Mucosa of gallbladder (tissue), 1 donor: ENCODE data around the gene MECP2. TPM values are rescaled to one million over a fixed set of nuclear protein-coding genes. Genes with fewer than 3 reads are reported as not detected.
A peak's percentile ranks its signal among the peaks of the same experiment; 100 is the strongest.
"Not testable (repeated sequence)": the region's sequence is repeated elsewhere in the genome, so short reads cannot be mapped to it uniquely, and the experiment has no call there.

ENCODE experiments used
- DNase-seq: peaks from one replicate; pipeline ENCODE4 v3.0.0-alpha.2; 2020; ENCODE audit warnings: low spot score
- total RNA-seq: library from RNA; stranded (reverse); gene quantifications from one replicate; pipeline ENCODE4 v1.2.1, GENCODE V29; 2021
- donor health status: DM: no; HTN: no; CAD: no.

Gene MECP2
- 64.9 TPM for total RNA-seq

DNA sequence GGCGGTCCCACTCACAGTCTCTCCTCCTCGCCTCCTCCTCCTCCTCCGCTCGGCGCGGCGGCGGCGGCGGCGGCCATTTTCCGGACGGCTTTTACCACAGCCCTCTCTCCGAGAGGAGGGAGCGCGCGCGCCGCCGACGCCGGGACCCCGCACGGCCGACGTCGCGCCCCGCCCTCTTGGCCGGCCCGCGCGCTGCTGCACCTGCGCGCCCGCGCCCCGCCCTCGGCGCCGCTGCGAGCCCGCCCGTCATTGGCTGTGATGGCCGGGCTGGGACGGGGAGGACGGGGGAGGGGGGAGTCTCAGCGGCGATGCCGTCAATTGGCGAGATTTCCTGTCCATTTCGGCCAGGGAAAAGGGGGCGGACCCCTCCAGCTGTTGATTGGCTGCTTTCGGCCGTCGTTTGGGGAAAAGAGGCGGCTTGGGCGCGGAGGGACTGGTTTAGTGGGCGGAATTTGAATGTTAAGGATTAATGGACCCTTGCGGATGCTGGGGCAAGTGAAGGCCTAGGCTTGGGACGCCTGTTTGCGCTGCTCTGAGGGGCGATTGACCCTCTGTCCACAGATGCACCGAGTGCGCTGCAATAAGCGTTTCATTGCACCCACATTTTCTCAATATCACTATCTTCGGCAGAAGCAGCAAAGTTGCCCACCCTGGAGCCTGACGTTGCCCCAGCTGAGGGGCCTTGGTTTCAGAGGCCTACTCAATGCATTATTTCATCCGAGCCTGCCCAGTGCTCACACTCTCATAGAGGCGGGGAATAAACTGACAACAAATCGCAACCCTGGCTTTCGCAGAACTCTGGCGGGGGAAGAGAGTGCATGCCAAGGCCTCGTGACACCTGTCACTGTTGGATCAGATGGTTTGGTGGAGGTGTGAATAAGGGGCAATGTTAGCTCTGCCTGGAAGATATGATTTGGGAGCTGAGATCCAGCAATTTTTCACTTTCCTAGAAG lies at the start of gene MECP2:
Gene MECP2, minus strand, starts transcription at position 129 of the 953 bp plus-strand sequence.
- peak; percentile 92 for DNase-seq

DNA sequence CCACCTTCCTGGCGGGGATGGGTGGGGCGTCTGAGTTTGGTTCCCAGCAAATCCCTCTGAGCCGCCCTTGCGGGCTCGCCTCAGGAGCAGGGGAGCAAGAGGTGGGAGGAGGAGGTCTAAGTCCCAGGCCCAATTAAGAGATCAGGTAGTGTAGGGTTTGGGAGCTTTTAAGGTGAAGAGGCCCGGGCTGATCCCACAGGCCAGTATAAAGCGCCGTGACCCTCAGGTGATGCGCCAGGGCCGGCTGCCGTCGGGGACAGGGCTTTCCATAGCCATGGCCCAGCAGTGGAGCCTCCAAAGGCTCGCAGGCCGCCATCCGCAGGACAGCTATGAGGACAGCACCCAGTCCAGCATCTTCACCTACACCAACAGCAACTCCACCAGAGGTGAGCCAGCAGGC lies 46.5 kb upstream of the MECP2 start, which contains the start of gene OPN1LW:
Gene OPN1LW, plus strand, starts transcription at position 234 of the 400 bp plus-strand sequence. Its CDS starts 41 bp downstream, at position 275.
- not testable (repeated sequence) for DNase-seq

DNA sequence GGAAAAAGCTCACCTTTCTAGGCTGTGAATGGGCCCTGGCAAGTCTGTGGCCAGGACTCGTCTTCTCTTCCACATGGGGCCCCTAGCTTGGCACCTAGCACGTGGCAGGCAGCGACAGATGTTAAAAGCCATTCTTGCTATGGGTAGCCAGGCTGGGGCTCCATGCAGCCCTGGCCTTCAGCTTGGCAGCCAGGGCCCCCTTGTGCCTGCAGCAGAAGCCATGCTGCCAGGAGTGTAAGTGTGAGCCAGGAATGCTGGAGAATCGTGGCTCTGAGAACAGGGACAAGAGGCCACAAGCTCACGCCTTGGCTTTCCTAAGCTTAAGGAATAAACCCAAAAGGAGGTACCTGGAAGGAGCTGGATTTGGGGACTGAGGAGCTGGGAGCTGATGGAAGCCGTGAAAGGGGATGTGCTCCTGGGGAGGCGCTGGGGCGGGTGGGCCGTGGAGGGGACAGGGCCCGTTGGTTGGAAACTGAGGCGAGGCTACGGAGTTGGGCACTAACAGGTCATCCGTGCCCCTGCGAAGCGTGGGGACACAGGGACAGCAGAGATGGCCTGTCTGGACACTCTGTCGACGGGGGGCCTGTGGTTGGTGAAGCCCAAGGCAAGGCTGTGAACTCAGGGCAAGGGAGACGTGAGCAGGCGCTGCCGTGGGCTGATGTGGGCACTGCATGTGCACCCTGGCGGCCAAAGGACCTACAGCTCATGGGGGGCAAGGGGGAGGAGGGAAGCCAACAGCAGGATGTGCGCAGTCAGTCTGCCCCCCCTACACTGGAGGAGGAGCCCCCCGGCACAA lies 45.6 kb upstream of the MECP2 start:
- DNase-seq: no peak

DNA sequence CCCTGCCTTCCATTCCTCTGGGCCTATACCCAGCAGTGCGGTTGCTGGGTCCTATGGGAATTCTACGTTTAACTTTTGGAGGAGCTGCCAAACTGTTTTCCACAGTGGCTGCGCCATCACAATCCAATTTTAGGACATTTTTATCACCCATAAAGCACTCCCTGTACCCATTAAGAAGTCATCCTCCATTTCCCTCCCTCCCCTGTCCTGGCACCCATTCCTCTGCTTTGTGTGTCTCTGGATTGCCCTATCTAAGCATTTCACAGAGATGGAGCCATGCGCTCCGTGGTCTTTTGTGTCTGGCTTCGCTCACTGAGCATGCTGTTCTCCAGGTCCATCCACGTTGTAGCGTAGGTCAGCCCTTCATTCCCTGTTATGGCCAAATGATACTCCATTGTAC lies 44.9 kb upstream of the MECP2 start:
- no peak for DNase-seq

DNA sequence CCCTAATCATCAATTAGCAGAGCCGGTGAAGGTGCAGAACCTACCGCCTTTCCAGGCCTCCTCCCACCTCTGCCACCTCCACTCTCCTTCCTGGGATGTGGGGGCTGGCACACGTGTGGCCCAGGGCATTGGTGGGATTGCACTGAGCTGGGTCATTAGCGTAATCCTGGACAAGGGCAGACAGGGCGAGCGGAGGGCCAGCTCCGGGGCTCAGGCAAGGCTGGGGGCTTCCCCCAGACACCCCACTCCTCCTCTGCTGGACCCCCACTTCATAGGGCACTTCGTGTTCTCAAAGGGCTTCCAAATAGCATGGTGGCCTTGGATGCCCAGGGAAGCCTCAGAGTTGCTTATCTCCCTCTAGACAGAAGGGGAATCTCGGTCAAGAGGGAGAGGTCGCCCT lies 43.2 kb upstream of the MECP2 start:
- DNase-seq: no peak

DNA sequence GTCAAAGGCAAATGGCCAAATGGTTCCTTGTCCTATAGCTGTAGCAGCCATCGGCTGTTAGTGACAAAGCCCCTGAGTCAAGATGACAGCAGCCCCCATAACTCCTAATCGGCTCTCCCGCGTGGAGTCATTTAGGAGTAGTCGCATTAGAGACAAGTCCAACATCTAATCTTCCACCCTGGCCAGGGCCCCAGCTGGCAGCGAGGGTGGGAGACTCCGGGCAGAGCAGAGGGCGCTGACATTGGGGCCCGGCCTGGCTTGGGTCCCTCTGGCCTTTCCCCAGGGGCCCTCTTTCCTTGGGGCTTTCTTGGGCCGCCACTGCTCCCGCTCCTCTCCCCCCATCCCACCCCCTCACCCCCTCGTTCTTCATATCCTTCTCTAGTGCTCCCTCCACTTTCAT lies 42.7 kb upstream of the MECP2 start:
- no peak for DNase-seq

DNA sequence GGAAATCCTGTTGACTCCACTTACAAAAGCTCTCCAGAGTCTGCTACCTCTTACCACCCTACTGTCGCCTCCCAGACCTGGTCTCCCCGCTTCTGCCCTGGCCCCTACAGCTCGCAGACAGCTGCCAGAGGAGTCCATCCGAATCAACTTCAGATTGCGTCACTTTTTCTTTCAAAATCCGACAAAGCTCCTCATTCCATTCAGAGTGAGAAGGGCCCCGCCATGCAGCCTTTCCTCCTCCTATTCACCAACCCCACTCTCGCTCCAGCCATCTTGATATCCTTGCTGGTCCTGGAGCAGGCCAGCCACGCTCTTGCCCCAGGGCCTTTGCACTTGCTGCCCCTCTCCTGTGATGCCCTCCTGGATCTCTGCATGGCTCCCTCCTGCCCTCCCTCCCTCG lies 41.3 kb upstream of the MECP2 start:
- DNase-seq: no peak

DNA sequence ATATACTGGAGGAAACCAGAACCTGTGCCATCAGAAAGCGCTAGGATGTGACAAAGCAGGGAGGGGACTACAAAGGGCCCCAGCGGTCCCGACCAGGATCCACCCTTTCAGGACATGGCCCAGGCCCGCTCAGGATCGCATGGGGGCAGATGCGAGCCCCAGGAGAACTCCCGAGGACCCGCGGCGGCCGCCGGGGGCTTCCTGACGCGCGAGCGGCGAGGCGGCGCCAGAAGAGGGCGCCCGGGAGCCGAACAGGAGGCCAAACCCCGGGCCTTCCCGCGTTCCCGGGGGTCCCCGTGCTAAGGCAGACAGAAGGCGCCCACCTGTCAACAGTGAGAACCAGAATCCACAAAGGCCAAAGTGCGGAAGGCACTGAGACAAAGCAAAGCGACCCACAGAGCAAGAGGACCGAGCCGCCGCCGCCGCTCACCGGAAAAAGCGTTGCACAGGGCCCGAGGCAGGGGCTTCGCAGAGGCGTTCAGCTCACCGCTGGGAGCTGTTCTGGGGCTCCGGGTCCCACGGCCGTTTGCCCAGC lies 39.2 kb upstream of the MECP2 start:
- peak; percentile 47 for DNase-seq

DNA sequence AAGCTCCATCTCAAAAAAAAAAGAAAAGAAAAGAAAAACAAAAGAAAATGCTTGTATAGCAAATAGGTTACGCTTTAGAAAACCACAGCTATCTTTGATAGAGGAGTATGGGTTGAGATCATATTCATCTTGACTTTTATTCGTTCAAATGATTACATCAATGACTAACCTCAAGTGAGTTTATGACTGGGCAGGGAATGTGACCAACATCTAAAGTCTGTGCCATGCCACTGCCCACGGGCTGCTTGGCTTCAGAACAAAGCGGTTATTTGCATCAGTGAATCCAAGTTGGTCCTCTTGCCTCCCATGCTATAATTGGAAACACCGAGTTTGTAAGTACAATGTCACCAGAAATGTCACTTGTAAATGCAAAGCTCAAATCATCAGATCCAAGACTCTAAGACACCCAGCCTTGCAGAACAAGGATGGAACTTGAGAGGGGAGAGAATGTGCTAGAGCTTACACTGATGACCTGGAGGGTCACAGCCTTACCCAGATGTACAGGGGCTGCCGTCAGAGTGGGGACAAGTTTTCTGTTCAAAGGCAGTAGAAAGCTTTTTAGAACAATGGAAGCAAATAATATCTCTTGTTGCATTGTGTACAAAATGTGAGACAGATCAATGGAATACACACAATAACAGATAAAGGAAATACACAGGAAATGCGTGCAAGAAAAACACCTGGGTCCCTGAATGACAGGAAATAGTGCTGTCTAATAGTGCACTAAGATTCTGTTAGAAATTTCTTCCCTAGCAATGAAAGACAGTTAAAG lies 38.1 kb upstream of the MECP2 start:
- DNase-seq: no peak

DNA sequence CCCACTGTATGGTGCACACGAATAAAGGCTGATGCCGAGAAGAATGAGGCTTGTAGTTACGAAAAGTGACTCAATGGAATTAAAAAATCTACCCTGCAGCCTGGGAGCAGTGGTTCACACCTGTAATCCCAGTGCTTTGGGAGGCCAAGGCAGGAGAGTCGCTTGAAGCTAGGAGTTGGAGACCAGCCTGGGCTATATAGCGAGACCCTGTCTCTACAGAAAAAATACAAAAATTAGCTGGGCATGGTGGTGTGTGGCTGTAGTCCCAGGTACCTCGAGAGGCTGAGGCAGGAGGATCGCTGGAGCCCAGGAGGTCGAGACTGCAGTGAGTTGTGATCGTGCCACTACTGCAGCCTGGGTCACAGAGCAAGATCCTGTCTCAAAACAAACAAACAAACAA lies 34.8 kb upstream of the MECP2 start:
- no peak for DNase-seq

DNA sequence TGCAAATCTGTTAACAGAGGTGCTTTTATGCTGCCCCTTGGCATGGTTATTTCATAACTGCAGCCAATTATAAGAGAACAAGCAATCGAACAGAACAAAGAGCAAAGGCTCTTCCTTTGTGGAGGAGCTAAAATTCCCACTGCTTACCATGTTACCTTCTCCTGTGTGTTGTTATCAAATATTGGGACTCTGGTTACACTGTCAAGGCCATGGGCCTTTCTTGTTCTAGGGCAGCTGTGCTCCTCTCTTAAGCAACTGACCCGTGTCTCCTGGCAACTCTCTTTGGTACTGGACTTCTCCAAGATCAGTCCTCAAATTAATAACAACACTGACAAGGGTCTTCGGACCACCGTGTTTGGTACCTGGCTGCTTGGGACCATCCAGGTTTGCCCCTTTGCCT lies 34.4 kb upstream of the MECP2 start:
- DNase-seq: no peak

DNA sequence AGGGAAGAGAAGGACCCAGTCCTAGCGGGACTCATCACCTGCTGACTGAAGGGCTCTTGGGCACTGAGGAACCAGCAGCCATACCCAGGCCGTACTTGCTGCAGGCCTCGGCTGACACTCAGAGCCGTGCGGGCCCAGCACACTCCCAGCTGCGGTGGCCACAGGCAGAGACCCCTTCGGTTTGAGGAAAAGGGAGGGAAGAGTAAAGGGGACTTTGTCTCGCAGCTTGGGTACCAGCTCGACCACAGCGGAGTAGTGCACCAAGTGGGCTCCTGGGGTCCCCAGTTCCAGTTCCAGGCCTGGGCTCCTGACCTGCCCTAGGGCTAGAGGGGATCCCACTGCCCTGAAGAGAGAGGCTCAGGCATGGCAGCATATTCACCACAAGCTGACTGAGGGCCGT lies 28.6 kb upstream of the MECP2 start:
- DNase-seq: no peak

DNA sequence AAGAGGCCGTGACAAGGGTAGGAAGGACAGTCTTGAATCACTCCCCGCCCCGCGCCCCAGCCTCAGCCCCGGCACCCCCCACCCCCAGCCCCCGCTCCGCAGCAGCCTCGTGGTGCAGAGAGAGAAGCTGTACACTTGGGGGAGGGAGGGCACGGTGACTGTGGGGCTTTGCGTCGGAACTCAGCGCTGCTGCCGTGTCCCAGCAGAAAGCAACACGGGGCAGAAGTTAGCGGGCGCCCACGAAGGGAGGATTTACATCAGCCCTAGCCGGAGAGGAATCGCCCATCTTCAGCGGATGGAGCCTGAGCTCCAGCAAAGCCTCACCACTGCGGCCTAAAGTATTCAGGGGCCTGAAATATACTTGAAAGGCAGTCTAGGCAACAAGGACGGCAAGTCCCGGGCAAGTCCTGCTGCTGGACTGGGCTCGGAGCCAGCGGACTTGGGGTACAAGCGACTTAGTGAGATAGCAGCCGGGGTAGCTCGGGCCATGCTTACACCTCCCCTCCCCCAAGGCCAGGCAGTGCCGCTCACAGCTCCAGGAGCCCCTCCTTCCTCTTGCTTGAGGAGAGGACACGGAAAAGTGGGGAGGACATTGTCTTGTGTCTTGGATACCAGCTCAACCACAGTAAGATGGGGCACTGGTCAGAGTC lies 28.0 kb upstream of the MECP2 start:
- no peak for DNase-seq

DNA sequence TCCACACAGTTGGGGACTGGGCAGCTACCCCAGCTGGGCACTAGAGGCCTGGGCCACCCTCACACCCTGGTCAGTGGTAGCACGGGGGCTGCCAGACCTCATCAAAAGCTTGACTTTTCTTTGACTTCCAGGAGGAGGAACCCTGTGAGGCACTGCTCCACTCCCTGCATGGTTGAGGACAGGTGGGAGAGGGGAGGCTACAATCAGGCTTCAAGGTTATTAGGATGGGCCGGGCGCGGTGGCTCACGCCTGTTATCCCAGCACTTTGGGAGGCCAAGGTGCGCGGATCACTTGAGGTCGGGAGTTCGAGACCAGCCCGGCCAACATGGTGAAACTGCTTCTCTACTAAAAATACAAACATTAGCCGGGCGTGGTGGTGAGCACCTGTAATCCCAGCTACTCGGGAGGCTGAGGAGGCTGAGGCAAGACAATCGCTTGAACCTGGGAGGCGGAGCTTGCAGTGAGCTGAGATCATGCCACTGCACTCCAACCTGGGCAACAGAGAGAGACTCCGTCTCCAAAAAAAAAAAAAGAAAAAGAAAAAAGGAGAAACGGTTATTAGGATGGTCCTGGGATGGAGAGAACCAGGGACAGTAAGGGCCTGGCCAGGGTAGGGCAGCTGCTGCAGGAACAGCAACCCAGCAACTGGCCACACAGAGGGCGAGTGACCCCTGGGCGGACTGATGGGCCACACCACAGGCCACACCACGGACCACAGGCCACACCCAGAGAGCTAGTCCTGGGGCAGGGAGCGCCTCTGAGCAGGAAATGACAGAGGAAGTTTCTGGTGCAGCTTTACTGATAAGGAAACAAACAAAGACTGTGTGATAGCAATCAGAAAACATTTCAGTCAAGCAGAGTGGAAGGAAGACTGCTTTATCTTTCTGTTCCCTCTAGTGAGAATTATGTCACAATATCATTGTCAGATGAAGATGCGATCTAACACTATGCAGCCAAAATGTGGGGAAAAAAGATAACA lies 26.0 kb upstream of the MECP2 start:
- peak; percentile 58 for DNase-seq

DNA sequence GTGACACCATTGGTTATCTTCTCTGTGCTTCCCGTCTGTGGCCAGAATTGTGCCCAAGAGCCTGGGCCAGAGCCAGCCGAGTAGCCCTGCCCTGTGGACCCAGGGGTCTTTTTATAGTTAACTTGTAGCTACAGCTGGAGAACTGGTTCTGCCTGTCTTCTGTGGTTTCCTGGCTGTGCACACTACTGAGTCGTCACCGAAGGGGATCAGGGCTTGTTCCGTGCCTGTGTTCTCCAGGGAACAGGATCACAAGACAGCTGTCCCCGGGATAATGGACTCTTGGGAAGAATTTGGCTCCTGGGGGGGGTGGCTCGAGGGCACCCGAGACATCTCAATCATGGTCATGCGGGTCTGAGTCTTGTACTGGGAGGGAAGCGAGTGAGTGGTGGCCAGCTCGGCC lies 24.4 kb upstream of the MECP2 start:
- DNase-seq: peak; percentile 60

DNA sequence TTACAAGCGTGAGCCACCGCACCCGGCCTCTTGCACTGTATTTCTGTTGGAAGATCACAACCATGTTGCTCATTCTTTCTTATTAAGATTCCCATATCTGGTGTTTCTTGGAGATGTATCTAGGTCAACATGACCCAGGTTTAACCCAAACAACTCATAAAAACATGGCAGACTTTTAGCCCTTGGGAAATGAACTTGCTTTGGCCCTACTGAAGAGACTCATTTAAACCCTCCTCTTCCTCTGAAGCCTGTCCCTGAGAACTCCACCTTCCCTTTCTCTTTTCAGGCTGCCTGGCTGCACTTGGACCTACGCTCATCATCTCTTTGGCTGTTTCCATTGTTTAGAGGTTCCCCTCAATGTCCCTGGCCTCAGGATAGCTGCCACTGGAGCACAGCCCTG lies 23.7 kb upstream of the MECP2 start:
- no peak for DNase-seq

DNA sequence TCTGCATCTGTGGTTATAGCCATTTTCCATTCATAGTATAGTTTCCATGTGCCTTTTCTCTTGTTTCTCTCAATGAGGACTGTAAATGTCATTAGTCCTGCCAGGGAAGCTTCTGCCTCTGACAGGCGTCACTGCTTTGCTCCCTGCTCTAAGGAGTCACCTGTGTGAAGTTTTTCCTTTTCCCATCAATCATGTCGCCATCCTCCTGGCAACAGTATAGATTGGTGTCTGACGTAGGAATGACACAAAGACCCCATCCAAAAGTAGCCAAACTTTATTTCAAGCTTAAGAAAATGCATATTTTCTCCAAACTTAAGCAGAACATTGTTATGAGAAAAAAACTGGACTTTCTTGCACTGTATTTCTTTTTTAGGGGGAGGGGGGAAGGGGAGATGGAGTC lies 23.1 kb upstream of the MECP2 start:
- no peak for DNase-seq

DNA sequence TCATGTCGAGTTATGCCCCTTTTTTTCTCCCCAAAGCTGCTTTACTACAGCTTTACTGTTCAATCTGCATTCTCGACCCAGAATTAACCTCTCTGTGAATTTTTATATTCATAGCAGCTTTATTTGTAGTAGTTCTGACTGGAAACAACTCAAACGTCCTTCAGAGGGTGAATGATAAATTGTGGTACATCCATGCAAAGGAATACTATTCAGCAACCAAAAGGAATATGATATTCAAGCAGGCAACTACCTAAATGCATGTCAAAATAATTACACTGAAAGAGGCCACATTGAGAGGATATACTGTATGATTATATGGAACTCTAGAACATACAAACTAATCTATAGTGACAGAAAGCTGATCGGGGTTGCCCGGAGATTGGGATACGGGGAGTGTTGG lies 20.0 kb upstream of the MECP2 start:
- DNase-seq: no peak

DNA sequence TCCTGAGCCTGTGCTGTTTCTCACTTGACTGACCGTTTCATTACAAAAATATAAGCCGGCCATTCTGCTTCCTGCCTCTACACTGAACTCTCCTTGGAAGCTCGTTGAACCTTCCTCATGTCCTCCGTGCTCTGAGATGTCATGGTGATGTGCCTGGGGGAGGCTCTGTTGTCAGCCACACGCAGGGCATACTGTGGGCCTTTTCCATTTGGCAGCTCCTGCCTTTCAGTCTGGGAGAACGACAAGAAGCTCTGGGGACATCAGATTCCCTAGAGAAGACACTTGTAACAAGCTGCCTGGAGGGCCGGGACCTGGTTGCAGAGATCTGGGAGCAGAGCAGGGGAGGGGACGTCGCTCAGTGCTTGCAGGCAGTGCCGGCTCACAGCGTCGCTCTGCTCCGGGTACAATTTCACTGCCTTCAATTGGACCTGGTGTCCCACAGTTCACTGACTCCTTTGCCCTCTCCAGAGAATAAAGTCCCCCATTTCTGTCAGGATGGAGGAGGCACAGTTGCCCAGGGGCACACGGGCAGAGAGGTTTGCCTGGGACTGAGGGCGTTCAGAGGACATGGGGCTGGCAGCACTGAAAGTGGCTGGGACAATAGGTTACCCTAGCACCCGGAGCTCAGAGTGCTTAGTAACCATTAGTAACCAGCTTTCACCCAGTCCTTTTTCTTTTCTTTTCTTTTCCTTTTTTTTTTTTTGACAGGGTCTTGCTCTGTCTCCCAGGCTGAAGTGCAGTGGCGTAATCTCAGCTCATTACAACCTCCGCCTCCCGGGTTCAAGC lies 19.1 kb upstream of the MECP2 start:
- no peak for DNase-seq
